Naive thymus-derived CD8-positive, alpha-beta T cell (primary cell): ENCODE results near the gene PRPF39. TPM values are rescaled to one million over a fixed set of nuclear protein-coding genes. Genes with fewer than 3 reads are reported as not detected.
"Not testable (repeated sequence)": the region's sequence is repeated elsewhere in the genome, so short reads cannot be mapped to it uniquely, and the experiment has no call there.

Experiments used
- ATAC-seq, 2 donors: fragments of 150-1000 bp; cut with Tn5 transposase in 1 of 2; sonication (Bioruptor Pico), chemical (Tn5 transposase) in 1 of 2; 1 replicate in 1 of 2; 2 replicates in 1 of 2; pipeline ENCODE4 v1.10.0; 2021; ENCODE audit warnings: mild to moderate bottlenecking in 2 of 2, moderate library complexity in 2 of 2
- POLR2A ChIA-PET: fragments of 350-600 bp; sonication (Branson Sonifier 250); formaldehyde crosslinking; loops from one replicate; lab custom pipeline; 2021; ENCODE audit warnings: antibody characterized with exemption; lab: Charles Lee
- DNase-seq, 10 donors: peaks; one replicate each; pipeline versions ENCODE4 v3.0.0 to v3.0.0-alpha.2; 2020 to 2022
- H3K27ac Mint-ChIP-seq, 10 donors: one replicate each; pipeline ENCODE4 v1.8.0; 2020 to 2022; ENCODE audit warnings: mild to moderate bottlenecking in 10 of 10, mixed read lengths in 10 of 10, moderate library complexity in 4 of 10, inconsistent platforms in 1 of 10
- H3K27me3 Mint-ChIP-seq, 5 donors: one replicate each; pipeline ENCODE4 v1.8.0; 2021 to 2022; ENCODE audit warnings: mixed read lengths in 5 of 5
- H3K36me3 Mint-ChIP-seq, 3 donors: one replicate each; pipeline ENCODE4 v1.8.0; 2020 to 2022; ENCODE audit warnings: mixed read lengths in 3 of 3, mild to moderate bottlenecking in 2 of 3, inconsistent platforms in 1 of 3
- H3K4me1 Mint-ChIP-seq, 4 donors: one replicate each; pipeline ENCODE4 v1.8.0; 2021 to 2022; ENCODE audit warnings: mixed read lengths in 4 of 4
- H3K4me3 Mint-ChIP-seq, 10 donors: one replicate each; pipeline ENCODE4 v1.8.0; 2020 to 2022; ENCODE audit warnings: mild to moderate bottlenecking in 10 of 10, mixed read lengths in 10 of 10, moderate library complexity in 6 of 10, inconsistent platforms in 1 of 10
- H3K9me3 Mint-ChIP-seq, 9 donors: one replicate each; pipeline ENCODE4 v1.8.0; 2020 to 2022; ENCODE audit warnings: mixed read lengths in 9 of 9, mild to moderate bottlenecking in 3 of 9, inconsistent platforms in 1 of 9, moderate library complexity in 1 of 9
- polyA plus RNA-seq, 3 donors: library from polyadenylated mRNA; unstranded; fragments of 300-500 nt; fragmentation: Illumina TruSeq; gene quantifications; one replicate each; pipeline ENCODE4 v1.2.3, GENCODE V29; 2021
- total RNA-seq, 8 experiments: library from RNA in 2 of 8; stranded (reverse) in 2 of 8; gene quantifications; one replicate each; pipeline ENCODE4 v1.2.3 and lab custom pipeline; 2021 to 2026

The PRPF39 gene
- total and polyA plus RNA-seq, 5 experiments from 2014 or later = 9.8 to 77.9 (median 11.6) TPM

GRCh38 chr14:45125754-45126153 lies 41.8 kb downstream of the PRPF39 start:
- Mint-ChIP-seq H3K4me3 (no peak overlapping the region), H3K27me3 (no peaks in the 10 kb centered on the region), H3K9me3 (no peaks in the 10 kb centered on the region), H3K4me1 (peaks cover 3 to 11% (median 9%) of the 10 kb centered on the region in 4 donors), H3K27ac (no peak overlapping the region), H3K36me3 (peaks cover 4 to 59% (median 16%) of the 10 kb centered on the region in 3 donors)
- ATAC-seq (no peak), DNase-seq (no peak)
- POLR2A ChIA-PET = interaction anchor here (1.4 kb wide), 1 partner anchor 9 kb away, joined by 7 read pairs; the partner anchor contains the start of gene FKBP3

GRCh38 chr14:45128963-45129629 lies 45.2 kb downstream of the PRPF39 start:
- H3K36me3 Mint-ChIP-seq = peaks cover 0 to 32% (median 7%) of the 10 kb centered on the region in 3 donors
- DNase-seq (no peak), ATAC-seq (no peak)
- peaks cover 8 to 34% (median 27%) of the 10 kb centered on the region in 4 donors for H3K4me1 Mint-ChIP-seq
- H3K9me3 Mint-ChIP-seq = no peaks in the 10 kb centered on the region
- H3K27me3 Mint-ChIP-seq = no peaks in the 10 kb centered on the region
- POLR2A ChIA-PET = no interaction called here
- no peak overlapping the region for H3K4me3 Mint-ChIP-seq
- no peak overlapping the region for H3K27ac Mint-ChIP-seq

GRCh38 chr14:45133683-45134050 lies 49.8 kb downstream of the PRPF39 start:
- peaks cover 20 to 62% (median 44%) of the 10 kb centered on the region in 4 donors for H3K4me1 Mint-ChIP-seq
- no peaks in the 10 kb centered on the region for H3K9me3 Mint-ChIP-seq
- DNase-seq = peak in 2 of 10 donors; percentile 3 to 13
- peaks cover 0 to 5% (median 0%) of the 10 kb centered on the region in 3 donors for H3K36me3 Mint-ChIP-seq
- POLR2A ChIA-PET = interaction anchor here (0.9 to 5.0 kb wide), 6 partner anchors 8 to 237 kb away, joined by 4 to 46 read pairs (median 7); partner anchors contain the start of genes KLHL28, MIS18BP1, PRPF39 and TOGARAM1
- peak overlapping the region; percentile 94 to 99 (median 98) for H3K27ac Mint-ChIP-seq
- peak overlapping the region; percentile 94 to 100 (median 96) for H3K4me3 Mint-ChIP-seq
- no peak for ATAC-seq
- no peaks in the 10 kb centered on the region for H3K27me3 Mint-ChIP-seq

- DNase-seq (peak; percentile 83 to 99 (median 95)), ATAC-seq (peak; percentile 90 to 93)
- POLR2A ChIA-PET = interaction anchor here (0.9 to 5.0 kb wide), 7 partner anchors 9 to 237 kb away, joined by 4 to 46 read pairs (median 7); partner anchors contain the start of genes KLHL28, MIS18BP1, PRPF39 and TOGARAM1
- H3K4me1 Mint-ChIP-seq = peaks cover 23 to 63% (median 45%) of the 10 kb centered on the region in 4 donors
- H3K9me3 Mint-ChIP-seq = no peaks in the 10 kb centered on the region
- H3K4me3 Mint-ChIP-seq = peak within 1 kb of the TSS; percentile 94 to 100 (median 96)
- H3K27me3 Mint-ChIP-seq = no peaks in the 10 kb centered on the region
- H3K27ac Mint-ChIP-seq = peak within 1 kb of the TSS; percentile 94 to 99 (median 98)
- H3K36me3 Mint-ChIP-seq = peaks cover 0 to 2% (median 0%) of the 10 kb centered on the region in 3 donors
Observed at GRCh38 chr14:45134051-45134958, 50.4 kb downstream of the PRPF39 start, which contains the start of gene FKBP3. Gene FKBP3, minus strand, starts transcription at chr14:45134481. Its CDS starts 25 bp downstream, at chr14:45134456.

GRCh38 chr14:45135156-45135555 lies 51.2 kb downstream of the PRPF39 start:
- Mint-ChIP-seq H3K27me3 (no peaks in the 10 kb centered on the region), H3K27ac (peak overlapping the region; percentile 94 to 99 (median 98)), H3K4me1 (peaks cover 23 to 58% (median 45%) of the 10 kb centered on the region in 4 donors), H3K36me3 (no peaks in the 10 kb centered on the region), H3K4me3 (peak overlapping the region; percentile 94 to 100 (median 96)), H3K9me3 (no peaks in the 10 kb centered on the region)
- POLR2A ChIA-PET = interaction anchor here (1.0 to 5.0 kb wide), 6 partner anchors 10 to 238 kb away, joined by 3 to 46 read pairs (median 7); partner anchors contain the start of genes KLHL28, MIS18BP1 and TOGARAM1
- no peak for ATAC-seq
- no peak for DNase-seq

GRCh38 chr14:45135659-45136395 lies 51.9 kb downstream of the PRPF39 start, which contains the start of gene FANCM:
Gene FANCM, plus strand, starts transcription at chr14:45135930. Its CDS starts 102 bp downstream, at chr14:45136032.
- Mint-ChIP-seq H3K27me3 (no peaks in the 10 kb centered on the region), H3K36me3 (no peaks in the 10 kb centered on the region), H3K27ac (peak within 1 kb of the TSS; percentile 94 to 99 (median 98)), H3K9me3 (no peaks in the 10 kb centered on the region), H3K4me1 (peaks cover 23 to 59% (median 48%) of the 10 kb centered on the region in 4 donors), H3K4me3 (peak within 1 kb of the TSS; percentile 94 to 100 (median 96))
- POLR2A ChIA-PET = interaction anchor here (1.0 to 5.0 kb wide), 5 partner anchors 17 to 174 kb away, joined by 3 to 46 read pairs (median 5); partner anchors contain the start of genes KLHL28, MIS18BP1 and TOGARAM1
- peak; percentile 50 to 52 for ATAC-seq
- peak; percentile 59 to 94 (median 87) for DNase-seq

GRCh38 chr14:45136399-45136798 lies 52.5 kb downstream of the PRPF39 start:
- H3K36me3 Mint-ChIP-seq = no peaks in the 10 kb centered on the region
- POLR2A ChIA-PET = interaction anchor here (1.4 to 5.0 kb wide), 2 partner anchors 116 to 175 kb away, joined by 5 to 46 read pairs; partner anchors contain the start of genes KLHL28, MIS18BP1 and TOGARAM1
- peaks cover 23 to 57% (median 45%) of the 10 kb centered on the region in 4 donors for H3K4me1 Mint-ChIP-seq
- DNase-seq (peak in 1 of 10 donors; percentile 11), ATAC-seq (no peak)
- no peaks in the 10 kb centered on the region for H3K27me3 Mint-ChIP-seq
- H3K9me3 Mint-ChIP-seq = no peaks in the 10 kb centered on the region
- H3K27ac Mint-ChIP-seq = peak overlapping the region; percentile 94 to 99 (median 98)
- peak overlapping the region; percentile 94 to 100 (median 96) for H3K4me3 Mint-ChIP-seq

GRCh38 chr14:45140661-45141187 lies 56.8 kb downstream of the PRPF39 start:
- peaks cover 18 to 40% (median 35%) of the 10 kb centered on the region in 4 donors for H3K4me1 Mint-ChIP-seq
- POLR2A ChIA-PET = no interaction called here
- H3K36me3 Mint-ChIP-seq = peaks cover 0 to 14% (median 2%) of the 10 kb centered on the region in 3 donors
- H3K27ac Mint-ChIP-seq = no peak overlapping the region
- no peak overlapping the region for H3K4me3 Mint-ChIP-seq
- ATAC-seq = no peak
- H3K9me3 Mint-ChIP-seq = no peaks in the 10 kb centered on the region
- no peaks in the 10 kb centered on the region for H3K27me3 Mint-ChIP-seq
- DNase-seq = no peak

GRCh38 chr14:45142083-45142482 lies 58.2 kb downstream of the PRPF39 start:
- POLR2A ChIA-PET = interaction anchor here (0.7 kb wide), 1 partner anchor 10 kb away, joined by 4 read pairs; no protein-coding TSS in a partner anchor
- Mint-ChIP-seq H3K27ac (peak overlapping the region in 1 of 10 donors; percentile 65), H3K4me1 (peaks cover 17 to 30% (median 24%) of the 10 kb centered on the region in 4 donors), H3K36me3 (peaks cover 0 to 14% (median 2%) of the 10 kb centered on the region in 3 donors)
- H3K27me3 Mint-ChIP-seq, H3K9me3 Mint-ChIP-seq, H3K4me3 Mint-ChIP-seq, DNase-seq, ATAC-seq: not testable (repeated sequence)

- H3K27ac Mint-ChIP-seq = no peak overlapping the region
- POLR2A ChIA-PET = no interaction called here
- no peaks in the 10 kb centered on the region for H3K27me3 Mint-ChIP-seq
- DNase-seq = no peak
- H3K4me1 Mint-ChIP-seq = peaks cover 3 to 18% (median 8%) of the 10 kb centered on the region in 4 donors
- no peak overlapping the region for H3K4me3 Mint-ChIP-seq
- H3K36me3 Mint-ChIP-seq = peaks cover 0 to 25% (median 2%) of the 10 kb centered on the region in 3 donors
- H3K9me3 Mint-ChIP-seq = no peaks in the 10 kb centered on the region
- ATAC-seq = no peak
Observed at GRCh38 chr14:45144658-45145057, 60.7 kb downstream of the PRPF39 start.

- peaks cover 0 to 28% (median 2%) of the 10 kb centered on the region in 3 donors for H3K36me3 Mint-ChIP-seq
- no peak for ATAC-seq
- POLR2A ChIA-PET = no interaction called here
- H3K4me3 Mint-ChIP-seq = no peak overlapping the region
- peaks cover 3 to 16% (median 8%) of the 10 kb centered on the region in 4 donors for H3K4me1 Mint-ChIP-seq
- H3K27me3 Mint-ChIP-seq = no peaks in the 10 kb centered on the region
- no peaks in the 10 kb centered on the region for H3K9me3 Mint-ChIP-seq
- no peak overlapping the region for H3K27ac Mint-ChIP-seq
- no peak for DNase-seq
Observed at GRCh38 chr14:45145214-45145613, 61.3 kb downstream of the PRPF39 start.
